IMR-90 (cell line): ENCODE data around the gene DOCK1. TPM values are rescaled to one million over a fixed set of nuclear protein-coding genes. Genes with fewer than 3 reads are reported as not detected.

Experiments
- ATAC-seq: fragments of 200-7000 bp; cut with Tn5 transposase; 2 replicates; pipeline ENCODE4 v1.9.1; 2020; ENCODE audit warnings: low read depth, mild to moderate bottlenecking, moderate library complexity
- BruUV-seq: library from RNA; stranded (reverse); fragments of 400-500 nt; replicated peaks from 2 replicates; lab custom pipeline; 2021; lab: Mats Ljungman, UMichigan
- CTCF ChIA-PET: fragments of 300-600 bp; formaldehyde crosslinking; extraction: SDS; loops from one replicate; lab custom pipeline; 2021; ENCODE audit warnings: antibody characterized with exemption; lab: Yijun Ruan, JAX
- POLR2A ChIA-PET: fragments of 300-600 bp; sonication (Branson Sonifier 250); formaldehyde crosslinking; loops from one replicate; lab custom pipeline; 2022; ENCODE audit warnings: antibody characterized with exemption; ENCODE audit not compliant: unreplicated experiment; lab: Charles Lee
- DNase-seq: peaks from one replicate; pipeline ENCODE4 v3.0.0; 2013
- H2AFZ ChIP-seq: replicated peaks from 2 replicates; pipeline ENCODE3; 2013; ENCODE audit warnings: low read length, mild to moderate bottlenecking; ENCODE audit not compliant: poor library complexity
- H2AK5ac ChIP-seq: 2 replicates; pipeline ENCODE4 v1.6.1; 2013; ENCODE audit warnings: low read depth, low read length, inconsistent platforms
- H2AK9ac ChIP-seq: replicated peaks from 2 replicates; pipeline ENCODE3; 2013; ENCODE audit warnings: mild to moderate bottlenecking, low read depth, low read length, moderate library complexity; ENCODE audit not compliant: poor library complexity
- H2BK120ac ChIP-seq: 2 replicates; pipeline ENCODE4 v1.6.1; 2013; ENCODE audit warnings: low read depth, low read length, inconsistent platforms
- H2BK15ac ChIP-seq: 3 replicates; pipeline ENCODE4 v1.6.1; 2013; ENCODE audit warnings: low read depth, low read length, inconsistent platforms
- H2BK20ac ChIP-seq: 2 replicates; pipeline ENCODE4 v1.6.1; 2013; ENCODE audit warnings: low read depth, mild to moderate bottlenecking, inconsistent platforms, low read length, moderate library complexity
- H2BK5ac ChIP-seq: 2 replicates; pipeline ENCODE4 v1.6.1; 2013; ENCODE audit warnings: mild to moderate bottlenecking, low read depth, low read length, inconsistent platforms; ENCODE audit not compliant: poor library complexity, severe bottlenecking
- H3K14ac ChIP-seq: replicated peaks from 2 replicates; pipeline ENCODE4 v1.6.1; 2013; ENCODE audit warnings: low read depth, low read length, inconsistent platforms
- H3K18ac ChIP-seq: 2 replicates; pipeline ENCODE4 v1.6.1; 2013; ENCODE audit warnings: low read depth, low read length, control low read depth
- H3K23ac ChIP-seq: 2 replicates; pipeline ENCODE4 v1.6.1; 2013; ENCODE audit warnings: low read depth, low read length, inconsistent platforms
- H3K27ac ChIP-seq: 2 replicates; pipeline ENCODE4 v1.5.1; 2013; ENCODE audit warnings: mild to moderate bottlenecking, control low read depth, low read length; ENCODE audit not compliant: insufficient read depth
- H3K27me3 ChIP-seq: 2 replicates; pipeline ENCODE4 v1.6.1; 2013; ENCODE audit warnings: low read length; ENCODE audit not compliant: control insufficient read depth, insufficient read depth
- H3K36me3 ChIP-seq: 2 replicates; pipeline ENCODE4 v1.6.1; 2013; ENCODE audit warnings: low read length, mixed read lengths; ENCODE audit not compliant: control insufficient read depth, insufficient read depth
- H3K4ac ChIP-seq: 2 replicates; pipeline ENCODE4 v1.6.1; 2013; ENCODE audit warnings: low read depth, low read length, inconsistent platforms
- H3K4me1 ChIP-seq: 2 replicates; pipeline ENCODE4 v1.6.1; 2013; ENCODE audit warnings: low read length, mixed read lengths; ENCODE audit not compliant: control insufficient read depth, insufficient read depth
- H3K4me2 ChIP-seq: 2 replicates; pipeline ENCODE4 v1.6.1; 2013; ENCODE audit warnings: low read depth, mild to moderate bottlenecking, control low read depth, low read length, moderate library complexity
- H3K4me3 ChIP-seq: 2 replicates; pipeline ENCODE4 v1.5.1; 2013; ENCODE audit warnings: low read depth, mild to moderate bottlenecking, control low read depth, low read length, moderate library complexity; ENCODE audit not compliant: insufficient read depth
- H3K56ac ChIP-seq: 2 replicates; pipeline ENCODE4 v1.6.1; 2013; ENCODE audit warnings: low read length, inconsistent platforms; ENCODE audit not compliant: insufficient read depth; ENCODE audit errors: extremely low read depth
- H3K79me1 ChIP-seq, 2 experiments: 2 replicates each; pipeline ENCODE4 v1.6.1; 2013; ENCODE audit warnings: low read length in 2 of 2, inconsistent platforms in 1 of 2, low read depth in 1 of 2
- H3K9ac ChIP-seq: 2 replicates; pipeline ENCODE4 v1.6.1; 2013; ENCODE audit warnings: low read depth, low read length, control low read depth
- H3K9me1 ChIP-seq: 2 replicates; pipeline ENCODE4 v1.6.1; 2013; ENCODE audit warnings: low read length, inconsistent platforms; ENCODE audit not compliant: insufficient read depth
- H3K9me3 ChIP-seq: 2 replicates; pipeline ENCODE4 v1.6.1; 2013; ENCODE audit warnings: low read length; ENCODE audit not compliant: control insufficient read depth, insufficient read depth
- H4K20me1 ChIP-seq: 2 replicates; pipeline ENCODE4 v1.6.1; 2013; ENCODE audit warnings: low read length, inconsistent platforms; ENCODE audit not compliant: insufficient read depth
- H4K5ac ChIP-seq: 2 replicates; pipeline ENCODE4 v1.6.1; 2013; ENCODE audit warnings: mild to moderate bottlenecking, low read depth, low read length, control low read depth
- H4K8ac ChIP-seq, 2 experiments: 2 replicates each; pipeline ENCODE4 v1.6.1; 2013; ENCODE audit warnings: low read depth in 2 of 2, low read length in 2 of 2, control low read depth in 1 of 2, inconsistent platforms in 1 of 2
- H4K91ac ChIP-seq: 2 replicates; pipeline ENCODE4 v1.6.1; 2013; ENCODE audit warnings: low read depth, low read length, inconsistent platforms; ENCODE audit not compliant: insufficient read depth
- BHLHE40 ChIP-seq: fragments of 150-350 bp; IDR thresholded peaks from 2 replicates; pipeline ENCODE4 v1.6.1; 2016; ENCODE audit warnings: mild to moderate bottlenecking, low read depth, low read length
- MAFK ChIP-seq: IDR thresholded peaks from 2 replicates; pipeline ENCODE4 v1.6.1; 2012; ENCODE audit warnings: low read depth, low read length, improper control_type of control experiment
- POLR2A ChIP-seq: IDR thresholded peaks from 2 replicates; pipeline ENCODE4 v1.6.1; 2012; ENCODE audit warnings: mild to moderate bottlenecking, low read depth, low read length
- RCOR1 ChIP-seq: IDR thresholded peaks from 2 replicates; pipeline ENCODE4 v1.6.1; 2012; ENCODE audit warnings: mild to moderate bottlenecking, low read length, improper control_type of control experiment; ENCODE audit not compliant: insufficient replicate concordance
- WGBS, 2 experiments: methylation state at CpG; one replicate each; pipeline versions ENCODE4 v1.1.5 to v1.1.7; 2013; ENCODE audit warnings: missing lambda C conversion rate in 2 of 2; ENCODE audit not compliant: insufficient read length in 1 of 2; ENCODE audit errors: extremely low coverage in 2 of 2; 5-methylcytosine and 5-hydroxymethylcytosine counted together
- dilution Hi-C: fragments of 300-500 bp; cut with HindIII; formaldehyde crosslinking; loops from one replicate; pipeline ENCODE4 v1.14.3; 2018; ENCODE audit warnings: low sequenced_read_pairs; ENCODE audit not compliant: unreplicated experiment
- in situ Hi-C: fragments of 300-500 bp; cut with MboI; formaldehyde crosslinking; loops from 3 replicates; pipeline ENCODE4 v1.14.3; 2019; ENCODE audit warnings: low sequenced_read_pairs, inconsistent platforms, mixed read lengths
- intact Hi-C: fragments of 100-400 bp; cut with micrococcal nuclease; formaldehyde crosslinking; loops from 2 replicates; pipeline ENCODE4 v1.10.0; 2022
- polyA plus RNA-seq, 3 experiments: library from polyadenylated mRNA; depleted of rRNA; stranded (reverse); fragments of >200 nt; gene quantifications; 2 replicates each; pipeline ENCODE4 v1.2.3, GENCODE V29; 2012; ENCODE audit warnings: low replicate concordance in 1 of 3
- total RNA-seq: library from RNA; depleted of rRNA; stranded (reverse); fragments of >200 nt; gene quantifications from 2 replicates; pipeline ENCODE4 v1.2.3, GENCODE V29; 2012

The DOCK1 gene
- total and polyA plus RNA-seq, 2 of the 4 experiments (the other 2 are of a cell fraction): 28.2 to 71.0 TPM

DNA sequence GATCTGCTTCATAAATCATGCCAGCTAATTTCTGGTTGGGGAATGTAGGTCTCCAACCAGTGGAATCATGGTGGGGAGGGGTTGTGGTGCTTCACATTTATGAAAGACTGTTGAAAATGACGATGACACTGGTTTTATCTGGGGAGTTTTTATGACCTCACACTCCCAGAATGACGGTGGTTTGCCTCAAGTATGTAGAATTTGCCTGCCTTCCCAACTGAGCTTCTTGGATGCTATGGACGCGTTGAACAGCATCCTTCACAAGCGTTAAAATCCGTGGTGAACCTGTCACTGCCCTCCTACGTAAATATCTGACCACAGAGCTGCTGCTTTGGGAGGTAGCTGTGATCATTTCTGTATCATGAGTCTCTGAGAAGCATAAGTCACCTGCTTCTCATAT lies 287.9 kb downstream of the DOCK1 start:
- POLR2A ChIA-PET: no interaction called here
- no TSS peak for BruUV-seq
- Histone ChIP-seq H3K79me1 (peaks cover 4 to 18% of the 10 kb centered on the region in 2 experiments; a peak in 3 of 4 replicates), H2BK20ac (no peak overlapping the region), H3K23ac (no peak overlapping the region), H3K27me3 (no peaks in the 10 kb centered on the region; the same call in 1 of the 2 replicates), H3K14ac (no peak overlapping the region), H3K4me3 (no peak overlapping the region), H2BK120ac (no peak overlapping the region), H2AK5ac (no peak overlapping the region), H3K36me3 (peaks cover 2% of the 10 kb centered on the region), H3K27ac (no peak overlapping the region), H3K9ac (no peak overlapping the region), H3K18ac (no peak overlapping the region), H3K4ac (no peak overlapping the region), H3K9me3 (no peaks in the 10 kb centered on the region), H2AFZ (no peak overlapping the region), H2BK15ac (no peak overlapping the region), H4K91ac (no peak overlapping the region), H2BK5ac (no peak overlapping the region), H3K4me2 (no peak overlapping the region), H3K9me1 (peaks cover 5% of the 10 kb centered on the region), H4K20me1 (peaks cover 49% of the 10 kb centered on the region), H2AK9ac (no peak overlapping the region), H3K4me1 (peaks cover 8% of the 10 kb centered on the region; the same call in 1 of the 2 replicates), H4K5ac (no peak overlapping the region), H4K8ac (no peak overlapping the region), H3K56ac (no peak overlapping the region)
- in situ Hi-C loops: no loop called here
- CTCF ChIA-PET: interaction anchor here (1.5 kb wide), 1 partner anchor 10 kb away, joined by 8 read pairs; no protein-coding TSS in a partner anchor
- DNase-seq (peak; percentile 88), ATAC-seq (no peak)
- intact Hi-C loops: loop anchor here (2.0 to 10.0 kb wide), 3 partner anchors 34 to 232 kb away; no protein-coding TSS in a partner anchor
- peak; percentile 5; the same call in 1 of the 2 replicates for TF ChIP-seq BHLHE40
- peak; percentile 75 for TF ChIP-seq RCOR1
- no peak for TF ChIP-seq POLR2A
- TF ChIP-seq MAFK: peak; percentile 13; the same call in 1 of the 2 replicates
- dilution Hi-C loops: no loop called here
- WGBS, 2 experiments: no CpG with 5 or more reads among the region's 7 CpGs
